Stomach (tissue), 9 donors: Measurements from ENCODE around the gene SLC1A5. TPM values are rescaled to one million over a fixed set of nuclear protein-coding genes. Genes with fewer than 3 reads are reported as not detected.

ENCODE experiments used
- DNase-seq, 2 donors: peaks; one replicate each; pipeline versions ENCODE4 v3.0.0 to v3.0.0-alpha.2; 2013 to 2019
- H3K27ac ChIP-seq, 5 donors: fragments of 200-600 bp in 4 of 5; sonication (generic) in 4 of 5; one replicate each; pipeline ENCODE4 v1.5.1; 2013 to 2019; ENCODE audit warnings: mild to moderate bottlenecking in 1 of 5, moderate library complexity in 1 of 5
- H3K27me3 ChIP-seq, 3 donors: fragments of 200-600 bp; sonication (generic); one replicate each; pipeline ENCODE4 v1.5.1; 2017 to 2019; ENCODE audit warnings: mixed run types in 1 of 3
- H3K36me3 ChIP-seq, 4 donors: fragments of 200-600 bp; sonication (generic); 1 replicate in 3 of 4; 2 replicates in 1 of 4; pipeline ENCODE4 v1.5.1; 2016 to 2019
- H3K4me1 ChIP-seq, 4 donors: fragments of 200-600 bp; sonication (generic); one replicate each; pipeline ENCODE4 v1.5.1; 2016 to 2019
- H3K4me3 ChIP-seq, 4 donors: fragments of 200-600 bp; sonication (generic) in 3 of 4; one replicate each; pipeline ENCODE4 v1.5.1; 2016 to 2019; ENCODE audit warnings: mild to moderate bottlenecking in 1 of 4
- H3K9me3 ChIP-seq, 4 donors: fragments of 200-600 bp; sonication (generic); one replicate each; pipeline ENCODE4 v1.5.1; 2016 to 2019
- CTCF ChIP-seq, 7 experiments: fragments of 450-650 bp in 4 of 7; fragments of 200-600 bp in 3 of 7; sonication (generic) in 3 of 7; IDR thresholded peaks; one replicate each; pipeline ENCODE4 v1.5.1; 2016 to 2019; ENCODE audit warnings: antibody characterized with exemption in 7 of 7, control low read depth in 2 of 7, mild to moderate bottlenecking in 1 of 7
- EP300 ChIP-seq: sonication (generic); formaldehyde crosslinking; IDR thresholded peaks from one replicate; pipeline ENCODE4 v1.6.1; 2017; ENCODE audit warnings: antibody characterized with exemption
- POLR2A ChIP-seq, 4 donors: fragments of 450-650 bp; IDR thresholded peaks; one replicate each; pipeline ENCODE4 v1.6.1; 2016; ENCODE audit warnings: antibody characterized with exemption in 4 of 4, control low read depth in 2 of 4, mild to moderate bottlenecking in 1 of 4, moderate library complexity in 1 of 4
- POLR2AphosphoS5 ChIP-seq, 3 donors: sonication (generic); formaldehyde crosslinking; IDR thresholded peaks; one replicate each; pipeline ENCODE4 v1.6.1; 2016; ENCODE audit warnings: antibody characterized with exemption in 3 of 3
- whole genome bisulfite sequencing, 5 donors: extraction: QIAGEN DNeasy Blood & Tissue Kit in 3 of 5; methylation state at CpG; one replicate each; pipeline versions ENCODE4 v1.1.5 to v1.1.7; 2013 to 2018; 5-methylcytosine and 5-hydroxymethylcytosine counted together
- intact Hi-C: fragments of 100-400 bp; cut with DNase I; formaldehyde crosslinking; loops from one replicate; pipeline ENCODE4 v1.15.1; 2023; ENCODE audit warnings: low total_unique reads
- polyA plus RNA-seq, 3 donors: library from polyadenylated mRNA; stranded (reverse); fragments of 200-250 nt; gene quantifications; one replicate each; pipeline ENCODE4 v1.2.3, GENCODE V29; 2013
- total RNA-seq, 5 donors: library from RNA; depleted of rRNA; stranded (reverse); fragments of >200 nt; gene quantifications; one replicate each; pipeline versions ENCODE4 v1.1.0 to v1.2.3, GENCODE V29; 2014 to 2016
- donor health status: healthy with polysubstance abuse.
- donor health status: Bipolar disorder and iron deficiency.
- donor health status: healthy.

The SLC1A5 gene
- total and polyA plus RNA-seq, 8 donors, result 18.7 to 106 (median 31.4) TPM

- intact Hi-C loops, result no loop called here
- Histone ChIP-seq H3K9me3 (no peaks in the 10 kb centered on the region), H3K27ac (peak within 1 kb of the TSS; percentile 87 to 95 (median 89)), H3K4me3 (peak within 1 kb of the TSS; percentile 95 to 99 (median 98)), H3K4me1 (peaks cover 30 to 67% (median 49%) of the 10 kb centered on the region in 4 donors), H3K36me3 (peaks cover 4 to 39% (median 23%) of the 10 kb centered on the region in 4 donors), H3K27me3 (no peaks in the 10 kb centered on the region)
- peak; percentile 67 to 84 for DNase-seq
- 0 to 8% (median 1%) methylated on average over 7 to 65 of the region's 74 CpGs for WGBS, 5 donors
- TF ChIP-seq EP300 (no peak), POLR2A (IDR thresholded peaks at IDR 0.05) (no peak)
These were observed 41.9 kb downstream of the SLC1A5 start, which contains the start of gene STRN4 for GRCh38 chr19:46746281-46747057. TSS of gene STRN4 (minus strand) at chr19:46746450. CDS start at chr19:46746430, 20 bp downstream.

GRCh38 chr19:46745521-46746280, 42.7 kb downstream of the SLC1A5 start, which contains the start of gene FKRP:
TSS of gene FKRP (plus strand) at chr19:46746057. CDS start at chr19:46755451, 9,394 bp downstream.
- DNase-seq, result peak; percentile 32 to 66
- H3K9me3 ChIP-seq, result no peaks in the 10 kb centered on the region
- peak within 1 kb of the TSS; percentile 87 to 95 (median 89) for H3K27ac ChIP-seq
- H3K4me1 ChIP-seq, result peaks cover 38 to 74% (median 56%) of the 10 kb centered on the region in 4 donors
- H3K4me3 ChIP-seq, result peak within 1 kb of the TSS; percentile 95 to 99 (median 98)
- no peaks in the 10 kb centered on the region for H3K27me3 ChIP-seq
- WGBS, 5 donors, result 0 to 3% (median 1%) methylated on average over 25 to 67 of the region's 68 CpGs
- intact Hi-C loops, result no loop called here
- peaks cover 3 to 40% (median 20%) of the 10 kb centered on the region in 4 donors for H3K36me3 ChIP-seq
- TF ChIP-seq EP300, result no peak
- no peak for TF ChIP-seq POLR2A (IDR thresholded peaks at IDR 0.05)
- TF ChIP-seq POLR2AphosphoS5 (IDR thresholded peaks at IDR 0.05), result no peak
- TF ChIP-seq CTCF (IDR thresholded peaks at IDR 0.05), result no peak

- DNase-seq, result no peak
- peaks cover 40 to 78% (median 60%) of the 10 kb centered on the region in 4 donors for H3K4me1 ChIP-seq
- no peak for TF ChIP-seq POLR2AphosphoS5 (IDR thresholded peaks at IDR 0.05)
- no peak for TF ChIP-seq CTCF (IDR thresholded peaks at IDR 0.05)
- no peak for TF ChIP-seq EP300
- no peak for TF ChIP-seq POLR2A (IDR thresholded peaks at IDR 0.05)
- WGBS, 5 donors, result 11 to 25% (median 18%) methylated on average over 8 of the region's 8 CpGs
- intact Hi-C loops, result no loop called here
- no peaks in the 10 kb centered on the region for H3K27me3 ChIP-seq
- peaks cover 0 to 35% (median 13%) of the 10 kb centered on the region in 4 donors for H3K36me3 ChIP-seq
- H3K9me3 ChIP-seq, result no peaks in the 10 kb centered on the region
- H3K4me3 ChIP-seq, result peak overlapping the region; percentile 95 to 99 (median 98)
- H3K27ac ChIP-seq, result peak overlapping the region in 2 of 5 donors; percentile 94 to 95
These were observed 43.4 kb downstream of the SLC1A5 start for GRCh38 chr19:46745030-46745429.

- intact Hi-C loops, result no loop called here
These were observed 44.2 kb downstream of the SLC1A5 start for GRCh38 chr19:46744005-46744691.

More at GRCh38 chr19:46744005-46744691, 44.2 kb downstream of the SLC1A5 start:
- peak overlapping the region in 2 of 4 donors; percentile 95 to 97 for H3K4me3 ChIP-seq
- H3K27ac ChIP-seq, result no peak overlapping the region
- H3K9me3 ChIP-seq, result no peaks in the 10 kb centered on the region
- H3K27me3 ChIP-seq, result no peaks in the 10 kb centered on the region
- DNase-seq, result no peak
- peaks cover 40 to 83% (median 65%) of the 10 kb centered on the region in 4 donors for H3K4me1 ChIP-seq
- H3K36me3 ChIP-seq, result peaks cover 0 to 34% (median 14%) of the 10 kb centered on the region in 4 donors
- TF ChIP-seq POLR2AphosphoS5 (IDR thresholded peaks at IDR 0.05) (no peak), CTCF (IDR thresholded peaks at IDR 0.05) (no peak)
- WGBS, 5 donors, result 77 to 89% (median 84%) methylated on average over 12 of the region's 12 CpGs
